HG03103 (cell line): Measurements from ENCODE around the gene C12orf57.

Source experiments
- ATAC-seq: cut with Tn5 transposase; IDR thresholded peaks from one replicate; pipeline ENCODE4 v1.9.1; 2021; ENCODE audit warnings: low read depth; ENCODE audit not compliant: unreplicated experiment

C12orf57 gene

DNA sequence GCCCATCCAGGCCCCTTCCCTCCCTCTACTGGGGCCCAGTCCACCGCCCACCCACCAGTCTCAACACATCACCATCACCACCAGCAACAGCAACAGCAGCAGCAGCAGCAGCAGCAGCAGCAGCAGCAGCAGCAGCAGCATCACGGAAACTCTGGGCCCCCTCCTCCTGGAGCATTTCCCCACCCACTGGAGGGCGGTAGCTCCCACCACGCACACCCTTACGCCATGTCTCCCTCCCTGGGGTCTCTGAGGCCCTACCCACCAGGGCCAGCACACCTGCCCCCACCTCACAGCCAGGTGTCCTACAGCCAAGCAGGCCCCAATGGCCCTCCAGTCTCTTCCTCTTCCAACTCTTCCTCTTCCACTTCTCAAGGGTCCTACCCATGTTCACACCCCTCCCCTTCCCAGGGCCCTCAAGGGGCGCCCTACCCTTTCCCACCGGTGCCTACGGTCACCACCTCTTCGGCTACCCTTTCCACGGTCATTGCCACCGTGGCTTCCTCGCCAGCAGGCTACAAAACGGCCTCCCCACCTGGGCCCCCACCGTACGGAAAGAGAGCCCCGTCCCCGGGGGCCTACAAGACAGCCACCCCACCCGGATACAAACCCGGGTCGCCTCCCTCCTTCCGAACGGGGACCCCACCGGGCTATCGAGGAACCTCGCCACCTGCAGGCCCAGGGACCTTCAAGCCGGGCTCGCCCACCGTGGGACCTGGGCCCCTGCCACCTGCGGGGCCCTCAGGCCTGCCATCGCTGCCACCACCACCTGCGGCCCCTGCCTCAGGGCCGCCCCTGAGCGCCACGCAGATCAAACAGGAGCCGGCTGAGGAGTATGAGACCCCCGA, 7.0 kb upstream of the C12orf57 start:
- ATAC-seq = no peak

- ATAC-seq = peak; percentile 85
Measured at GRCh38 chr12:6937481-6938352, 6.1 kb upstream of the C12orf57 start.

GRCh38 chr12:6938353-6939190, 5.2 kb upstream of the C12orf57 start:
- no peak for ATAC-seq

- no peak for ATAC-seq
Measured at GRCh38 chr12:6939191-6939540, 4.7 kb upstream of the C12orf57 start.

- ATAC-seq = no peak
Measured at GRCh38 chr12:6941267-6941666, 2.6 kb upstream of the C12orf57 start.

- ATAC-seq = no peak
Measured at GRCh38 chr12:6941782-6942181, 2.0 kb upstream of the C12orf57 start.

- ATAC-seq = no peak
Measured at GRCh38 chr12:6942331-6942665, 1.5 kb upstream of the C12orf57 start.

- no peak for ATAC-seq
Measured at GRCh38 chr12:6943389-6943721, 467 bp upstream of the C12orf57 start.

GRCh38 chr12:6944381-6945186, 762 bp downstream of the C12orf57 start:
- peak; percentile 43 for ATAC-seq

- no peak for ATAC-seq
Measured at GRCh38 chr12:6945613-6946012, 1.8 kb downstream of the C12orf57 start.

GRCh38 chr12:6946033-6946919, 2.5 kb downstream of the C12orf57 start:
- ATAC-seq = no peak

DNA sequence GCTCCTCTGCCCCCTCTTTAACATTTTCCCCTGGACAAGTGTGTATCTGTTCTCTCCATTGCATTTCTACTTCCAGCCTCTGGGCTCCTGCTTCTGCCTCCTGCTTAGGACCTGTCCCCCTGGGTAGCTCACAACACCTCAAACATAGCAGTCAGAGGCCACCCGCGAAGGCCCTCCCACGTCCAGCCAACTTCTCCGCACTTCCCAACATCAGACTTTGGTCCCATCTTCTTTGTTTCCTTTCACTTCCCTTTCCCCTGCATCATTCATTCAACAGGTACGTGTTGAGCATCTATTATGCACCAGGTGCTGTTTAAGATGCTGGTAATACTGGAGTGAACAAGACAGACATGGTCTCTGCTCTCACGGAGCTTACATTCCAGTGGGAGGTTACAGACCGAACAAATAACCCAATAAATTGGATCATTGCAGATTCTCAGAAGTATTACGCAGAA, 3.1 kb downstream of the C12orf57 start:
- ATAC-seq = no peak

GRCh38 chr12:6947615-6948014, 3.8 kb downstream of the C12orf57 start:
- ATAC-seq = no peak

- ATAC-seq = no peak
Measured at GRCh38 chr12:6948873-6949594, 5.2 kb downstream of the C12orf57 start.

- ATAC-seq = no peak
Measured at GRCh38 chr12:6950401-6950801, 6.6 kb downstream of the C12orf57 start.

DNA sequence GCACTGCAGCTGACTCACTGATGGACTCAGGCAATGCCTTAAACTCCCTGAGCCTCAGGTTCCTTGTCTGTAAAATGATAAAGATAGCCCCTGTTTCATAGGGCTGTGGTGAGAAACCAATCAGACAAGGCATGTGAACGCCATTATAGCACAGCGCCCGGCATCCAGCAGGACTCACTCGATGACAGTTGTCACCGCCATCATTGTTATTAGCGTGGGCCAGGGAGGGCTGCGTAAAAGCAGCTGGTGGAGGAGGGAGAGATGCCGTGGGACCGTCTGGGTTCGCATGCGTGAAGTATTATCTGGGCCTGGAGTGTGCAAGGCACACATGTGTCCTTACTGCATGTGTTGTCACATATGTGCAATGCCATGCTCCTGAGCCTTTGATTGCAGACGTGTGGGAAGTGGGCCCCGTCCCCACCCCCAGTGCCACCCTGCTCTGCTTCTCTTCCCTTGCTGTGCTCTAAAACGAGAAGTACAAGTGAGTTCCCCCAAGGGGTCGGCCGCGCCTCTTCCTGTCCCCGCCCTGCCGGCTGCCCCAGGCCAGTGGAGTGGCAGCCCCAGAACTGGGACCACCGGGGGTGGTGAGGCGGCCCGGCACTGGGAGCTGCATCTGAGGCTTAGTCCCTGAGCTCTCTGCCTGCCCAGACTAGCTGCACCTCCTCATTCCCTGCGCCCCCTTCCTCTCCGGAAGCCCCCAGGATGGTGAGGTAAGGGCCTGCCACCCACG, 7.2 kb downstream of the C12orf57 start, which contains the start of gene PTPN6:
PTPN6 (plus strand) TSS at position 546 of the 730 bp plus-strand sequence; CDS start at position 703, 157 bp downstream.
- ATAC-seq = no peak

- no peak for ATAC-seq
Measured at GRCh38 chr12:6951551-6952120, 7.8 kb downstream of the C12orf57 start.
